ENCODE data around the gene MUSK.

MUSK gene

GRCh38 chr9:110700953-110701352 is 32.4 kb downstream of the MUSK start:
- H3K4me3 ChIP-seq (ENCODE audit: low read length): no peak overlapping the region

GRCh38 chr9:110703669-110704068 is 35.1 kb downstream of the MUSK start:
- Histone ChIP-seq H3K36me3 (ENCODE audit: insufficient read depth, low read length) (peaks cover 3% of the 10 kb centered on the region), H3K4me2 (ENCODE audit: low read length) (no peak overlapping the region), H3K27me3 (ENCODE audit: control insufficient read depth, insufficient read depth, low read length) (no peaks in the 10 kb centered on the region), H3K9ac (ENCODE audit: low read depth, low read length) (no peak overlapping the region), H3K4me1 (ENCODE audit: control insufficient read depth, insufficient read depth, low read length) (peaks cover 10% of the 10 kb centered on the region), H3K4me3 (ENCODE audit: low read length) (no peak overlapping the region), H3K9me3 (replicated peaks; ENCODE audit: low read length) (no peaks in the 10 kb centered on the region)

More at GRCh38 chr9:110700953-110701352, 32.4 kb downstream of the MUSK start:
- no peak overlapping the region for H3K9ac ChIP-seq (ENCODE audit: low read depth, low read length)
- peaks cover 12% of the 10 kb centered on the region for H3K4me1 ChIP-seq (ENCODE audit: control insufficient read depth, insufficient read depth, low read length)
- peaks cover 5% of the 10 kb centered on the region for H3K36me3 ChIP-seq (ENCODE audit: insufficient read depth, low read length)
- peak overlapping the region; percentile 25 for H3K4me2 ChIP-seq (ENCODE audit: low read length)
- H3K9me3 ChIP-seq (replicated peaks; ENCODE audit: low read length): no peaks in the 10 kb centered on the region
- H3K27me3 ChIP-seq (ENCODE audit: control insufficient read depth, insufficient read depth, low read length): no peaks in the 10 kb centered on the region

GRCh38 chr9:110707419-110707818 is 38.8 kb downstream of the MUSK start:
- Histone ChIP-seq H3K4me1 (ENCODE audit: control insufficient read depth, insufficient read depth, low read length) (peaks cover 7% of the 10 kb centered on the region), H3K36me3 (ENCODE audit: insufficient read depth, low read length) (peaks cover 3% of the 10 kb centered on the region), H3K27me3 (ENCODE audit: control insufficient read depth, insufficient read depth, low read length) (no peaks in the 10 kb centered on the region), H3K9ac (ENCODE audit: low read depth, low read length) (no peak overlapping the region), H3K4me2 (ENCODE audit: low read length) (no peak overlapping the region), H3K4me3 (ENCODE audit: low read length) (no peak overlapping the region), H3K9me3 (replicated peaks; ENCODE audit: low read length) (no peaks in the 10 kb centered on the region)

GRCh38 chr9:110710420-110710819 is 41.8 kb downstream of the MUSK start:
- Histone ChIP-seq H3K4me1 (ENCODE audit: control insufficient read depth, insufficient read depth, low read length) (peaks cover 24% of the 10 kb centered on the region), H3K27me3 (ENCODE audit: control insufficient read depth, insufficient read depth, low read length) (no peaks in the 10 kb centered on the region), H3K9me3 (replicated peaks; ENCODE audit: low read length) (no peaks in the 10 kb centered on the region), H3K4me2 (ENCODE audit: low read length) (no peak overlapping the region), H3K9ac (ENCODE audit: low read depth, low read length) (no peak overlapping the region), H3K4me3 (ENCODE audit: low read length) (no peak overlapping the region), H3K36me3 (ENCODE audit: insufficient read depth, low read length) (peaks cover 3% of the 10 kb centered on the region)

GRCh38 chr9:110712955-110713354 is 44.4 kb downstream of the MUSK start:
- no peak overlapping the region for H3K9ac ChIP-seq (ENCODE audit: low read depth, low read length)

GRCh38 chr9:110714314-110714713 is 45.7 kb downstream of the MUSK start:
- peaks cover 2% of the 10 kb centered on the region for H3K36me3 ChIP-seq (ENCODE audit: insufficient read depth, low read length)
- H3K27me3 ChIP-seq (ENCODE audit: control insufficient read depth, insufficient read depth, low read length): no peaks in the 10 kb centered on the region
- no peak overlapping the region for H3K4me2 ChIP-seq (ENCODE audit: low read length)
- no peak overlapping the region for H3K4me3 ChIP-seq (ENCODE audit: low read length)
- H3K4me1 ChIP-seq (ENCODE audit: control insufficient read depth, insufficient read depth, low read length): peaks cover 24% of the 10 kb centered on the region
- no peaks in the 10 kb centered on the region for H3K9me3 ChIP-seq (replicated peaks; ENCODE audit: low read length)
- no peak overlapping the region for H3K9ac ChIP-seq (ENCODE audit: low read depth, low read length)

More at GRCh38 chr9:110712955-110713354, 44.4 kb downstream of the MUSK start:
- Histone ChIP-seq H3K36me3 (ENCODE audit: insufficient read depth, low read length) (peaks cover under 1% of the 10 kb centered on the region), H3K4me2 (ENCODE audit: low read length) (peak overlapping the region; percentile 20), H3K4me1 (ENCODE audit: control insufficient read depth, insufficient read depth, low read length) (peaks cover 24% of the 10 kb centered on the region), H3K27me3 (ENCODE audit: control insufficient read depth, insufficient read depth, low read length) (no peaks in the 10 kb centered on the region), H3K4me3 (ENCODE audit: low read length) (no peak overlapping the region), H3K9me3 (replicated peaks; ENCODE audit: low read length) (no peaks in the 10 kb centered on the region)

- Histone ChIP-seq H3K4me2 (ENCODE audit: low read length) (no peak overlapping the region), H3K27me3 (ENCODE audit: control insufficient read depth, insufficient read depth, low read length) (no peaks in the 10 kb centered on the region), H3K9me3 (replicated peaks; ENCODE audit: low read length) (no peaks in the 10 kb centered on the region), H3K36me3 (ENCODE audit: insufficient read depth, low read length) (no peaks in the 10 kb centered on the region), H3K4me1 (ENCODE audit: control insufficient read depth, insufficient read depth, low read length) (no peaks in the 10 kb centered on the region), H3K4me3 (ENCODE audit: low read length) (no peak overlapping the region), H3K9ac (ENCODE audit: low read depth, low read length) (no peak overlapping the region)
Observed at GRCh38 chr9:110728058-110728457, 59.5 kb downstream of the MUSK start.

- no peak overlapping the region for H3K4me2 ChIP-seq (ENCODE audit: low read length)
- no peaks in the 10 kb centered on the region for H3K27me3 ChIP-seq (ENCODE audit: control insufficient read depth, insufficient read depth, low read length)
- H3K4me3 ChIP-seq (ENCODE audit: low read length): no peak overlapping the region
- H3K4me1 ChIP-seq (ENCODE audit: control insufficient read depth, insufficient read depth, low read length): no peaks in the 10 kb centered on the region
- H3K9me3 ChIP-seq (replicated peaks; ENCODE audit: low read length): no peaks in the 10 kb centered on the region
- peaks cover 5% of the 10 kb centered on the region for H3K36me3 ChIP-seq (ENCODE audit: insufficient read depth, low read length)
- H3K9ac ChIP-seq (ENCODE audit: low read depth, low read length): no peak overlapping the region
Observed at GRCh38 chr9:110729641-110730040, 61.0 kb downstream of the MUSK start.

- H3K4me1 ChIP-seq (ENCODE audit: control insufficient read depth, insufficient read depth, low read length): no peaks in the 10 kb centered on the region
- H3K27me3 ChIP-seq (ENCODE audit: control insufficient read depth, insufficient read depth, low read length): no peaks in the 10 kb centered on the region
- H3K4me3 ChIP-seq (ENCODE audit: low read length): no peak overlapping the region
- no peak overlapping the region for H3K9ac ChIP-seq (ENCODE audit: low read depth, low read length)
- no peaks in the 10 kb centered on the region for H3K9me3 ChIP-seq (replicated peaks; ENCODE audit: low read length)
- peaks cover 5% of the 10 kb centered on the region for H3K36me3 ChIP-seq (ENCODE audit: insufficient read depth, low read length)
- no peak overlapping the region for H3K4me2 ChIP-seq (ENCODE audit: low read length)
Observed at GRCh38 chr9:110731437-110732028, 62.9 kb downstream of the MUSK start.

GRCh38 chr9:110738982-110739381 is 70.4 kb downstream of the MUSK start:
- peaks cover 3% of the 10 kb centered on the region for H3K36me3 ChIP-seq (ENCODE audit: insufficient read depth, low read length)
- H3K4me1 ChIP-seq (ENCODE audit: control insufficient read depth, insufficient read depth, low read length): peaks cover 30% of the 10 kb centered on the region
- no peak overlapping the region for H3K9ac ChIP-seq (ENCODE audit: low read depth, low read length)
- no peaks in the 10 kb centered on the region for H3K27me3 ChIP-seq (ENCODE audit: control insufficient read depth, insufficient read depth, low read length)
- H3K9me3 ChIP-seq (replicated peaks; ENCODE audit: low read length): no peaks in the 10 kb centered on the region
- no peak overlapping the region for H3K4me3 ChIP-seq (ENCODE audit: low read length)
- H3K4me2 ChIP-seq (ENCODE audit: low read length): no peak overlapping the region

GRCh38 chr9:110742741-110743371 is 74.3 kb downstream of the MUSK start:
- H3K4me3 ChIP-seq (ENCODE audit: low read length): peak overlapping the region; percentile 6
- H3K27me3 ChIP-seq (ENCODE audit: control insufficient read depth, insufficient read depth, low read length): no peaks in the 10 kb centered on the region
- H3K4me2 ChIP-seq (ENCODE audit: low read length): peak overlapping the region; percentile 72
- H3K4me1 ChIP-seq (ENCODE audit: control insufficient read depth, insufficient read depth, low read length): peaks cover 62% of the 10 kb centered on the region
- H3K9ac ChIP-seq (ENCODE audit: low read depth, low read length): peak overlapping the region; percentile 76
- no peaks in the 10 kb centered on the region for H3K36me3 ChIP-seq (ENCODE audit: insufficient read depth, low read length)
- no peaks in the 10 kb centered on the region for H3K9me3 ChIP-seq (replicated peaks; ENCODE audit: low read length)
